ENCODE results near the gene PWP2.

DNA sequence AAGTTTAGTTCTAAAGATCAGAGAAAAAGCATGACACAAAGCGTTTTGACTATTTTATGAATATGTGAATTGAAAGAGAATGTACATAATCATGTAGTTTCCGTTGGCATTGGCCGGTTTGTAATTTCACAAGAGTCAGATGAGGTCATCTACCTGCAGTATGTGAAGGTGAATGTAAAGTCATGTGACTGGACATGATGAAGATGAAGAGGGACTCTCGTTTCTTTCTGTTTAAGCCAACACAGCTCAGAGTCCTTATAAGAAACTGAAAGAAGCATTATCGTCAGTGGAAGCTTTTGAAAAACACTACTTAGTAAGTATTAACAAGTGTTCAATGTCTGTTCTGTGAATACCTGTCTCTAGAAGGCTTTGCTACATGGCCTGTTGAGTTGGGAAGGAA, 30.9 kb upstream of the PWP2 start:
- TF ChIP-seq, protein P1, sequence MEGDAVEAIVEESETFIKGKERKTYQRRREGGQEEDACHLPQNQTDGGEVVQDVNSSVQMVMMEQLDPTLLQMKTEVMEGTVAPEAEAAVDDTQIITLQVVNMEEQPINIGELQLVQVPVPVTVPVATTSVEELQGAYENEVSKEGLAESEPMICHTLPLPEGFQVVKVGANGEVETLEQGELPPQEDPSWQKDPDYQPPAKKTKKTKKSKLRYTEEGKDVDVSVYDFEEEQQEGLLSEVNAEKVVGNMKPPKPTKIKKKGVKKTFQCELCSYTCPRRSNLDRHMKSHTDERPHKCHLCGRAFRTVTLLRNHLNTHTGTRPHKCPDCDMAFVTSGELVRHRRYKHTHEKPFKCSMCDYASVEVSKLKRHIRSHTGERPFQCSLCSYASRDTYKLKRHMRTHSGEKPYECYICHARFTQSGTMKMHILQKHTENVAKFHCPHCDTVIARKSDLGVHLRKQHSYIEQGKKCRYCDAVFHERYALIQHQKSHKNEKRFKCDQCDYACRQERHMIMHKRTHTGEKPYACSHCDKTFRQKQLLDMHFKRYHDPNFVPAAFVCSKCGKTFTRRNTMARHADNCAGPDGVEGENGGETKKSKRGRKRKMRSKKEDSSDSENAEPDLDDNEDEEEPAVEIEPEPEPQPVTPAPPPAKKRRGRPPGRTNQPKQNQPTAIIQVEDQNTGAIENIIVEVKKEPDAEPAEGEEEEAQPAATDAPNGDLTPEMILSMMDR (tag by site-specific recombination; IDR thresholded peaks at IDR 0.05) = no peak
- TF ChIP-seq ZNF416 (tag by site-specific recombination; IDR thresholded peaks at IDR 0.05) (no peak), ZNF623 (tag by site-specific recombination; IDR thresholded peaks at IDR 0.05) (no peak), ZBTB1 (tag by site-specific recombination; IDR thresholded peaks at IDR 0.05) (no peak)

Measured in HEK293 (cell line).